HepG2 (cell line): ENCODE measurements around the gene CCDC106. TPM values are rescaled to one million over a fixed set of nuclear protein-coding genes. Genes with fewer than 3 reads are reported as not detected.

Experiments used
- ATAC-seq: fragments of 200-7000 bp; cut with Tn5 transposase; 3 replicates; pipeline ENCODE4 v1.9.1; 2020; ENCODE audit warnings: mild to moderate bottlenecking, moderate library complexity
- BruUV-seq: library from RNA; stranded (reverse); fragments of 400-500 nt; replicated peaks from 2 replicates; lab custom pipeline; 2021; lab: Mats Ljungman, UMichigan
- CTCF ChIA-PET: fragments of 300-600 bp; formaldehyde crosslinking; extraction: SDS; loops from one replicate; lab custom pipeline; 2021; ENCODE audit warnings: low total read pairs, inconsistent platforms, low intra/inter-chr PET ratio; lab: Yijun Ruan, JAX
- POLR2A ChIA-PET: fragments of 350-600 bp; sonication (Branson Sonifier 250); formaldehyde crosslinking; loops from one replicate; lab custom pipeline; 2020; ENCODE audit warnings: antibody characterized with exemption, inconsistent platforms; lab: Yijun Ruan, JAX
- DNase-seq: peaks from one replicate; pipeline ENCODE4 v3.0.0-alpha.2; 2015; ENCODE audit warnings: low spot score
- FAIRE-seq: peaks from 3 replicates; lab custom pipeline; 2011; peaks lifted over from hg19 to GRCh38; lab: Jason Lieb, UNC
- H2AFZ ChIP-seq: one replicate; pipeline ENCODE4 v1.6.1; 2011; ENCODE audit warnings: low read length, inconsistent platforms
- H3K27ac ChIP-seq: fragments of 300-600 bp; 3 replicates; pipeline ENCODE4 v1.8.0; 2011; ENCODE audit warnings: mixed run types, mild to moderate bottlenecking, mixed read lengths, low read length, inconsistent platforms; ENCODE audit not compliant: insufficient read depth; ENCODE audit errors: extremely low read length
- H3K27me3 ChIP-seq, 2 experiments: fragments of 200-600 bp in 1 of 2; 2 replicates in 1 of 2; 3 replicates in 1 of 2; pipeline versions ENCODE4 v1.6.0 to v1.8.0; 2011; ENCODE audit warnings: low read length in 2 of 2, mild to moderate bottlenecking in 2 of 2, moderate library complexity in 2 of 2, inconsistent platforms in 1 of 2; ENCODE audit not compliant: insufficient read depth in 2 of 2, control insufficient read depth in 1 of 2
- H3K36me3 ChIP-seq, 2 experiments: fragments of 200-600 bp in 1 of 2; replicated peaks in 1 of 2; 2 replicates in 1 of 2; 3 replicates in 1 of 2; pipeline versions ENCODE4 v1.5.1 to v1.8.0; 2011; ENCODE audit warnings: low read length in 2 of 2, inconsistent platforms in 1 of 2; ENCODE audit not compliant: insufficient read depth in 2 of 2, control insufficient read depth in 1 of 2
- H3K4me1 ChIP-seq: 2 replicates; pipeline ENCODE4 v1.5.1; 2012; ENCODE audit warnings: low read length, inconsistent platforms; ENCODE audit not compliant: insufficient read depth
- H3K4me2 ChIP-seq: 2 replicates; pipeline ENCODE4 v1.6.0; 2011; ENCODE audit warnings: low read depth, low read length, inconsistent platforms
- H3K4me3 ChIP-seq, 3 experiments: fragments of 200-600 bp in 1 of 3; sonication (generic), shearing (Covaris generic) in 1 of 3; replicated peaks in 1 of 3; 2 replicates each; pipeline ENCODE4 v1.5.1; 2011 to 2016; ENCODE audit warnings: low read length in 3 of 3, inconsistent platforms in 2 of 3, low read depth in 2 of 3, mild to moderate bottlenecking in 2 of 3, control low read depth in 1 of 3, mixed read lengths in 1 of 3; ENCODE audit not compliant: insufficient read depth in 1 of 3
- H3K79me2 ChIP-seq: one replicate; pipeline ENCODE4 v1.6.1; 2011; ENCODE audit warnings: low read length, inconsistent platforms; ENCODE audit not compliant: insufficient read depth
- H3K9ac ChIP-seq: 2 replicates; pipeline ENCODE4 v1.6.0; 2011; ENCODE audit warnings: mild to moderate bottlenecking, low read depth, low read length, inconsistent platforms; ENCODE audit not compliant: insufficient read depth
- H3K9me3 ChIP-seq: 2 replicates; pipeline ENCODE4 v1.5.1; 2012; ENCODE audit warnings: mild to moderate bottlenecking, low read length
- H4K20me1 ChIP-seq: 2 replicates; pipeline ENCODE4 v1.6.0; 2011; ENCODE audit warnings: inconsistent platforms, mild to moderate bottlenecking, low read length, moderate library complexity; ENCODE audit not compliant: insufficient read depth
- HDAC1 ChIP-seq: sonication (generic); formaldehyde crosslinking; IDR thresholded peaks from 2 replicates; pipeline ENCODE4 v1.5.1; 2020; ENCODE audit warnings: mild to moderate bottlenecking, missing genetic modification reagents
- ZNF232 ChIP-seq: sonication (generic); formaldehyde crosslinking; IDR thresholded peaks from 2 replicates; pipeline ENCODE4 v1.4.0; 2020; ENCODE audit warnings: missing genetic modification reagents, borderline replicate concordance
- WGBS: methylation state at CpG from one replicate; pipeline ENCODE4 v1.1.6; 2017; ENCODE audit warnings: low lambda C conversion rate; 5-methylcytosine and 5-hydroxymethylcytosine counted together
- in situ Hi-C: cut with HindIII; loops from 2 replicates; pipeline ENCODE4 v1.10.0; 2017; ENCODE audit warnings: low pct_unique_long_range_greater_than_20kb; ENCODE audit not compliant: extremely low pct_ligation_motif_present
- intact Hi-C: fragments of 100-400 bp; cut with micrococcal nuclease; formaldehyde crosslinking; loops from one replicate; pipeline ENCODE4 v1.10.0; 2022; ENCODE audit not compliant: unreplicated experiment
- polyA plus RNA-seq, 8 experiments: library from polyadenylated mRNA; depleted of rRNA in 3 of 8; stranded (reverse) in 7 of 8; unstranded in 1 of 8; fragments of >200 nt; fragmentation: Illumina TruSeq in 4 of 8; extraction: Trizol in 4 of 8; gene quantifications; 2 replicates each; pipeline versions ENCODE4 v1.2.1 to v1.2.3, GENCODE V29; 2011 to 2016; ENCODE audit warnings: low read depth in 4 of 8, missing spikeins in 1 of 8, mixed read lengths in 1 of 8; ENCODE audit not compliant: insufficient read depth in 1 of 8
- total RNA-seq, 5 experiments: library from RNA; depleted of rRNA; stranded (reverse); fragments of >200 nt; fragmentation: Illumina TruSeq; extraction: Trizol; gene quantifications; 2 replicates each; pipeline ENCODE4 v1.2.3, GENCODE V29; 2016; ENCODE audit warnings: low read depth in 1 of 5
- TF ChIP-seq, protein P1 (sequence below): sonication (generic); formaldehyde crosslinking; IDR thresholded peaks from 2 replicates; pipeline ENCODE4 v1.5.1; 2020; ENCODE audit warnings: mild to moderate bottlenecking, missing genetic modification reagents, borderline replicate concordance
- TF ChIP-seq, protein P2 (sequence below): sonication (generic); formaldehyde crosslinking; IDR thresholded peaks from 2 replicates; pipeline ENCODE4 v1.5.0; 2020; ENCODE audit warnings: mild to moderate bottlenecking, missing genetic modification reagents

CCDC106 gene
- total and polyA plus RNA-seq, 2 of the 13 experiments (the other 11 are each of a cell fraction or from before 2014, with no cell fraction given), result 4.7 to 8.8 TPM

DNA sequence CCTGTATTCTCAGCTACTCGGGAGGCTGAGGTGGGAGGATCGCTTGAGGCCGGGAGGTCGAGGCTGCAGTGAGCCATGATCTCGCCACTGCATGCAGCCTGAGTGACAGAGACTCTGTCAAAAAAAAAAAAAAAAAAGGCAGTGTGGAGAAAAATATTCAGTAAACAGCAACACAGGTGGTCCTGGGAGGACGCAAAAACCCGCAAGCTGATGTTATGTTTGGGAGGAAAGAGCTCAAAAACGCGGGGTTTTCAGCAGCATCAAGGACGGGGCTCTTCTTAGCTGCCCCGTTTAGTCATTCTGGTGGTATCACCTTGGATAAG lies 23.0 kb upstream of the CCDC106 start:
- H3K4me2 ChIP-seq, result peak overlapping the region; percentile 97
- peaks cover 4% of the 10 kb centered on the region for H3K79me2 ChIP-seq
- in situ Hi-C loops, result no loop called here
- H3K27me3 ChIP-seq, result no peaks in the 10 kb centered on the region
- H3K9me3 ChIP-seq, result no peaks in the 10 kb centered on the region
- TF ChIP-seq HDAC1 (CRISPR knock-in tag) (0 out of 2 replicates have a peak, but pooled peaks have one; percentile 13), ZNF232 (CRISPR knock-in tag) (no peak)
- TF ChIP-seq, protein P1, sequence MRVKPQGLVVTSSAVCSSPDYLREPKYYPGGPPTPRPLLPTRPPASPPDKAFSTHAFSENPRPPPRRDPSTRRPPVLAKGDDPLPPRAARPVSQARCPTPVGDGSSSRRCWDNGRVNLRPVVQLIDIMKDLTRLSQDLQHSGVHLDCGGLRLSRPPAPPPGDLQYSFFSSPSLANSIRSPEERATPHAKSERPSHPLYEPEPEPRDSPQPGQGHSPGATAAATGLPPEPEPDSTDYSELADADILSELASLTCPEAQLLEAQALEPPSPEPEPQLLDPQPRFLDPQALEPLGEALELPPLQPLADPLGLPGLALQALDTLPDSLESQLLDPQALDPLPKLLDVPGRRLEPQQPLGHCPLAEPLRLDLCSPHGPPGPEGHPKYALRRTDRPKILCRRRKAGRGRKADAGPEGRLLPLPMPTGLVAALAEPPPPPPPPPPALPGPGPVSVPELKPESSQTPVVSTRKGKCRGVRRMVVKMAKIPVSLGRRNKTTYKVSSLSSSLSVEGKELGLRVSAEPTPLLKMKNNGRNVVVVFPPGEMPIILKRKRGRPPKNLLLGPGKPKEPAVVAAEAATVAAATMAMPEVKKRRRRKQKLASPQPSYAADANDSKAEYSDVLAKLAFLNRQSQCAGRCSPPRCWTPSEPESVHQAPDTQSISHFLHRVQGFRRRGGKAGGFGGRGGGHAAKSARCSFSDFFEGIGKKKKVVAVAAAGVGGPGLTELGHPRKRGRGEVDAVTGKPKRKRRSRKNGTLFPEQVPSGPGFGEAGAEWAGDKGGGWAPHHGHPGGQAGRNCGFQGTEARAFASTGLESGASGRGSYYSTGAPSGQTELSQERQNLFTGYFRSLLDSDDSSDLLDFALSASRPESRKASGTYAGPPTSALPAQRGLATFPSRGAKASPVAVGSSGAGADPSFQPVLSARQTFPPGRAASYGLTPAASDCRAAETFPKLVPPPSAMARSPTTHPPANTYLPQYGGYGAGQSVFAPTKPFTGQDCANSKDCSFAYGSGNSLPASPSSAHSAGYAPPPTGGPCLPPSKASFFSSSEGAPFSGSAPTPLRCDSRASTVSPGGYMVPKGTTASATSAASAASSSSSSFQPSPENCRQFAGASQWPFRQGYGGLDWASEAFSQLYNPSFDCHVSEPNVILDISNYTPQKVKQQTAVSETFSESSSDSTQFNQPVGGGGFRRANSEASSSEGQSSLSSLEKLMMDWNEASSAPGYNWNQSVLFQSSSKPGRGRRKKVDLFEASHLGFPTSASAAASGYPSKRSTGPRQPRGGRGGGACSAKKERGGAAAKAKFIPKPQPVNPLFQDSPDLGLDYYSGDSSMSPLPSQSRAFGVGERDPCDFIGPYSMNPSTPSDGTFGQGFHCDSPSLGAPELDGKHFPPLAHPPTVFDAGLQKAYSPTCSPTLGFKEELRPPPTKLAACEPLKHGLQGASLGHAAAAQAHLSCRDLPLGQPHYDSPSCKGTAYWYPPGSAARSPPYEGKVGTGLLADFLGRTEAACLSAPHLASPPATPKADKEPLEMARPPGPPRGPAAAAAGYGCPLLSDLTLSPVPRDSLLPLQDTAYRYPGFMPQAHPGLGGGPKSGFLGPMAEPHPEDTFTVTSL (CRISPR knock-in tag), result no peak
- TF ChIP-seq, protein P2, sequence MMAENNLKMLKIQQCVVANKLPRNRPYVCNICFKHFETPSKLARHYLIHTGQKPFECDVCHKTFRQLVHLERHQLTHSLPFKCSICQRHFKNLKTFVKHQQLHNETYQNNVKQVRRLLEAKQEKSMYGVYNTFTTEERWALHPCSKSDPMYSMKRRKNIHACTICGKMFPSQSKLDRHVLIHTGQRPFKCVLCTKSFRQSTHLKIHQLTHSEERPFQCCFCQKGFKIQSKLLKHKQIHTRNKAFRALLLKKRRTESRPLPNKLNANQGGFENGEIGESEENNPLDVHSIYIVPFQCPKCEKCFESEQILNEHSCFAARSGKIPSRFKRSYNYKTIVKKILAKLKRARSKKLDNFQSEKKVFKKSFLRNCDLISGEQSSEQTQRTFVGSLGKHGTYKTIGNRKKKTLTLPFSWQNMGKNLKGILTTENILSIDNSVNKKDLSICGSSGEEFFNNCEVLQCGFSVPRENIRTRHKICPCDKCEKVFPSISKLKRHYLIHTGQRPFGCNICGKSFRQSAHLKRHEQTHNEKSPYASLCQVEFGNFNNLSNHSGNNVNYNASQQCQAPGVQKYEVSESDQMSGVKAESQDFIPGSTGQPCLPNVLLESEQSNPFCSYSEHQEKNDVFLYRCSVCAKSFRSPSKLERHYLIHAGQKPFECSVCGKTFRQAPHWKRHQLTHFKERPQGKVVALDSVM (CRISPR knock-in tag), result peak; percentile 0; the same call in 1 of the 2 replicates
- H3K4me3 ChIP-seq, result peak overlapping the region; percentile 55 to 70 (median 65); a peak in 5 of 6 replicates
- BruUV-seq, result TSS peak; percentile 65
- no peak overlapping the region for H2AFZ ChIP-seq
- H3K9ac ChIP-seq, result peak overlapping the region; percentile 85
- peaks cover 27% of the 10 kb centered on the region for H3K4me1 ChIP-seq
- no peak for ATAC-seq
- no peak overlapping the region for H3K27ac ChIP-seq
- FAIRE-seq, result no peak
- H3K36me3 ChIP-seq, result 0 out of 5 replicates have a peak, but pooled peaks cover 0 to 3% of the 10 kb centered on the region in 2 experiments
- ChIA-PET CTCF (no interaction called here), POLR2A (interaction anchor here (0.6 to 2.8 kb wide), 19 partner anchors 8 to 507 kb away, joined by 3 to 23 read pairs (median 5); partner anchors contain the start of genes FIZ1, ISOC2, KMT5C and PPP1R12C)
- DNase-seq, result no peak
- intact Hi-C loops, result no loop called here
- peaks cover 14% of the 10 kb centered on the region; the same call in 1 of the 2 replicates for H4K20me1 ChIP-seq
- WGBS, result 34% methylated on average over 11 of the region's 11 CpGs
